Muscle of back (tissue), 11 donors: ENCODE measurements around the gene ZNF618. TPM values are rescaled to one million over a fixed set of nuclear protein-coding genes. Genes with fewer than 3 reads are reported as not detected.
A peak's percentile ranks its signal among the peaks of the same experiment; 100 is the strongest.

Experiments
- DNase-seq, 3 donors: peaks; one replicate each; pipeline versions ENCODE4 v3.0.0 to v3.0.0-alpha.2; 2013
- polyA plus RNA-seq, 10 donors: library from polyadenylated mRNA; unstranded; fragments of 120-200 nt; gene quantifications; one replicate each; pipeline ENCODE4 v1.2.1, GENCODE V29; 2013; ENCODE audit not compliant: insufficient read length in 10 of 10

ZNF618 gene
- polyA plus RNA-seq, 10 donors: 11.8 to 22.7 (median 14.6) TPM

DNA sequence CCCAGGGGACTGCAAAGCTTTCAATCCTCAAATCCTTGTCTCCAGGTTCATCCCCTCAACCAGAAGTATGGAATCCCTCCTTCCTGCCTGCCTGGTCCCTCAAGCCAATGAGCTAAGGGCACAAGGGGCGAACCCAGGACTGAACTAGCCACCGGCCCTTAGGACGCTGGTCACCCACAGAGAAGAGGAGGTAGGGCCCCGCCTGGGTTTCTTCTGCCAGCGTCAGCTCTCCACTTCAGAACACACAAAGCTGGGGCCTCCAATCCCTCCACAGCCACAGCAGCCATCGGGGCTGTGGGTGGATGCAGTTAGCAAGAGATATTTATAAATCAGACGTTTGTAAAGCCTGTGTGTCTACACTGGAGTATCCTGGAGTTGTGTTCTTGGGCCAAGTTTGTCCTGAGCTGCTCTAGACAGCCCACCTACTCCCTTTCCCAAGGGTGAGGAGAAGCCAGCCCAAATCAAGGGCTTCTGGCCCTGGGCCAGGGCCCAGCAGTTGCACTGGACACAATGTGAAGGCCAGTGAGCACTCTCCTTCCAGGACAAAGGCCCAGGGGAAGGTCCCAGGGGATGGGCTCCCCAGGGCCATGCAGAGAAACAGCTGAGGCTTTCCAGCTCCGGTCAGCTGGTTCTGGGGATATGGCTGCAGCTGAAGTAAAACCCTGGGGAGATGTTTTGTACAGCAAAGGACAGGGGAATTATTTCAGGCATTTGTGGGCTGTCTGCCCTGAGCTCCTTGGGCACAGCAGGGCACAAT lies 183.1 kb downstream of the ZNF618 start:
- peak in 1 of 3 donors; percentile 19 for DNase-seq

DNA sequence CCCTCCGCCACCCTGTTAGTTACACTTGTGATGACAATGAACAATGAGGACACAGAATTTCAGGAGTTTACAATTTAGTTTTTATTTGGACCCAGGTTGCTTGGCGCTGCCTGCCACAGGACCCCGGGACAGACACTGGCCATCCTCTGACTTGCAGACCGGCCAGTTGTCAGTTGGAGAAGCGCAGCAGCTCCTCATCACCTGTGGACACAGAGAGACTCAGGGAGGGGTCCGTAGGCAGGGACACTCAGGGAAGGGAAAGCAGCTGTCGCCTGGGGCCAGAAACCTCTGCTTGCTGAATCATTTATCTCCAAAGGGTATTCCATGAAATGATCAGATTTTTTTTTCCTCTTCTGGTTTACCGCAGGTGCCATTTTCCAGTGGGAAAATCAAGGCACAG lies 184.0 kb downstream of the ZNF618 start:
- DNase-seq: no peak

- no peak for DNase-seq
Observed at GRCh38 chr9:114060711-114061110, 184.6 kb downstream of the ZNF618 start.

DNA sequence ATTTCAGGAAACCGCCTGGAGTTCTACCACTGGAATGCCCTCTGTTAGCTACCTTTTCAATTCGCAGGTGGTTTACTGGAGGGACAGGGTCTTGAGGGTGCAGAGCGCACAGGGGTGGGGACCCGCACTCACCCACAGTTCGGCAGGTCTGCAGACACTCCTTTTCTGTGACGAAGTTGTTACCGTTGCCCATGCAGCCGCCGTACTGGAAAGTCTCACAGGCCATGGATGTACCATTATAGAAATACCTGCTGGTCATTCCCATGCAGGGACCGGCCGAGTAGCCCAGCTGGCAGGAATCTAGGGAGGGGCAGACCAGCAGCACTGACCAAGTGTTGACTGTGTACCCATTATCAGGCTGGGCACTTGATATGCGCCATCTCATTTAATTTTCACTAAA lies 185.2 kb downstream of the ZNF618 start:
- no peak for DNase-seq

DNA sequence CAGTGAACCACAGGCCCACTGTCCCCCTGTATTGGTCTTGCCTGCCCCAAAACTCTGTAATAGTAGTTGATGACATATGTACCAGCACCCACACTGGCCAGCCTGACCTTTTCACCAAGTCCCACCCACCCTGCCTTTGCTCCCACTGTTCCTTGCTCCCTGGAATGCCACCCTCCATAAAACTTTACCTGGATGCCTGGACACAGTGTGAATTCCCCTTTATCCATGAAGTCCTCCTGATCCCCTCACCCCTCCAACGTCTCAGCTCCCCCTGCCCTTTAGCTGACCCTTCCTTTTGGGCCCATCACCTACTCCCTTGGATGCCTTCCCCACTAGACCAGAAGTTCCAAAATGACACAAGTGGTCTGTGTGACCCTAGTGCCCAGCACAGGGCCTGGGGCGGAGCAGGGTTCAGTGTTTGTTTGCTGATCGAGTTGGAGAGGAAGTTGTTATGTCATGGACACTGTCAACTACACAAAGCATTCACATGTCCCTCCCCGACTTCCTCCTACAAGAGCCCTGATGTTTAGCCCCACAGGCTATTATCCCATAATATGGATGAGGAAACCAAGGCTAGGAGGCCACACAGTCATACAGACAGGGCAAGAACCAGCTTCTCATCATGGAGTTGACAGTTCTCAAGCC lies 185.8 kb downstream of the ZNF618 start:
- DNase-seq: no peak

DNA sequence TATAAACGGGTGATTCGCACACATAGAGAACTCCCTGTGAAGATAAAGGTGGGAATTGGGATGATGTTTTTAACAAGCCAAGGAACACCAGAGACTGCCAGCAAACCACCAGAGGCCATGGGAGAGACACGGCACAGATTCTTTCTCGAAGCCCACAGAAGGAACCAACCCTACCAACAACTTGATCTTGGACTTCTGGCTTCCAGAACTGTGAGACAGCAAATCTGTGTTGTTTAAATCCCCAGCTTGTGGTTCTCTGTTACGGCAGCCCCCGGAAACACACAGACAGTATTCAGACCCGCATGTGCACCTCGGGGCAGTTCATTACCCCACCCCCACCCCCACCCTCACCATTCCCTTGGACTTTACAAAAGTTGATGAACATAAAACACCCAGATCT lies 189.2 kb downstream of the ZNF618 start:
- DNase-seq: no peak

DNA sequence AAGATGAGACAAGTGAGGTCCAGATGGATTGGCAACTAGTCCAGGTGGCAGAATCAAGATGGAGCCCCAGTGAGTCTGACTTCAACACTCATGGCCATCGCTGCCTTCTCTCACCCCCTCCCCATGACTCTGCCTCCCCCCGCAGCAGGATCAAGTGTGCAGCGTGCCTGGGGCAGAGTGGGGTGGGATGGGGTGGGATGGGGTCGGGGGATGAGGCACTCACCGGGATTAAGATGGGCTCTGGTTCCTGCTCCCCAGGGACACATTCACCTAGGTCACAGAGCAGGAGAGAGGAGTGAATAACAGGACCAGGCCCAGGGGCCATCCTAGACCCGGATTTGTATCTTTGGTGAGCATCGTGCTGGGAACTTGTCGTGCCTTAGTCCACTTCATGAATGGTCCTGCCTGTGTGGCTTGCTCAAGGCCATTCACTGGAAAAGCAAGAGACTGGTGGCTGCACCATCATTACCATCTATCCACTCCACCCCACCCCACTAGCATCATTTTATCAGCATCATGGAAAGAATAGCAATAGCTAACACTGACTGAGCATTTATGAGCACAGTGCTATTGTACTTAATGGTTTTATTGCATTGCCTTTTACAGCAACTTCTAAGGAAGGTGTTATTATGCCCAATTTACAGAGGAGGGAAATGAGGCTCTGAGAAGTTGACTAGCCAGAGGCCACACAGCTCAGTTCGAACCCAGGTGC lies 193.5 kb downstream of the ZNF618 start:
- no peak for DNase-seq

GRCh38 chr9:114070188-114071103 lies 194.3 kb downstream of the ZNF618 start:
- DNase-seq: no peak

DNA sequence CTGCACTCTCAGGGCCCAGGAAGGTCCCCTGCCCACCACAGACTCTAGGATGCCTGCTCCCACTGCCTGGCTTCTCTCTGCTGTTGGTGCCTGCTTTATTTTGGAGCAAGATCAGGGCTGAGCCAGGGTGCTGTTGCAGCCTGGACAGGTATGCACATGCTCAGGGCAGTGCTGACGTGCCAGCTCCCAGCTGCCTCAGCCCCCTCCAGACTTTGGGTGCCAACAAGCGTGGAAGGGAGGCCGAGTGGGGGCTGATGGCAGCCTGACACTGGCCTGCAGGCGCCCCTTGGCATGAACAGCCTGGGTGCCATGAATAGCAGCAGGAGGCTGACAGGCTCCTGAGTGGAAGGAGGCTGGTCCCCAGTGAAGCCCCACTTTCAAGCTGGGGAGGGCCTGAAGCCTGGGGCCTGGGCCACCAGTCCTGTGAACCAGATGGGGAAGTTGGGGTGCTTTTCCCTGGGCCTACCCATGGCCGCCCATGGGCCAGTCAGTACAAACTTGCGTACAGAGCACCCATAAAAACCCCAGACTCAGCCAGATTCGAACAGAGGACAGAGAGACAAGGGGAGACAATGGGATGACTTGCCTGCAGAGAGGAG lies 195.2 kb downstream of the ZNF618 start:
- DNase-seq: no peak

- peak in 2 of 3 donors; percentile 50 to 61 for DNase-seq
Observed at GRCh38 chr9:114072184-114073140, 196.4 kb downstream of the ZNF618 start.

GRCh38 chr9:114075602-114076001 lies 199.5 kb downstream of the ZNF618 start:
- no peak for DNase-seq

DNA sequence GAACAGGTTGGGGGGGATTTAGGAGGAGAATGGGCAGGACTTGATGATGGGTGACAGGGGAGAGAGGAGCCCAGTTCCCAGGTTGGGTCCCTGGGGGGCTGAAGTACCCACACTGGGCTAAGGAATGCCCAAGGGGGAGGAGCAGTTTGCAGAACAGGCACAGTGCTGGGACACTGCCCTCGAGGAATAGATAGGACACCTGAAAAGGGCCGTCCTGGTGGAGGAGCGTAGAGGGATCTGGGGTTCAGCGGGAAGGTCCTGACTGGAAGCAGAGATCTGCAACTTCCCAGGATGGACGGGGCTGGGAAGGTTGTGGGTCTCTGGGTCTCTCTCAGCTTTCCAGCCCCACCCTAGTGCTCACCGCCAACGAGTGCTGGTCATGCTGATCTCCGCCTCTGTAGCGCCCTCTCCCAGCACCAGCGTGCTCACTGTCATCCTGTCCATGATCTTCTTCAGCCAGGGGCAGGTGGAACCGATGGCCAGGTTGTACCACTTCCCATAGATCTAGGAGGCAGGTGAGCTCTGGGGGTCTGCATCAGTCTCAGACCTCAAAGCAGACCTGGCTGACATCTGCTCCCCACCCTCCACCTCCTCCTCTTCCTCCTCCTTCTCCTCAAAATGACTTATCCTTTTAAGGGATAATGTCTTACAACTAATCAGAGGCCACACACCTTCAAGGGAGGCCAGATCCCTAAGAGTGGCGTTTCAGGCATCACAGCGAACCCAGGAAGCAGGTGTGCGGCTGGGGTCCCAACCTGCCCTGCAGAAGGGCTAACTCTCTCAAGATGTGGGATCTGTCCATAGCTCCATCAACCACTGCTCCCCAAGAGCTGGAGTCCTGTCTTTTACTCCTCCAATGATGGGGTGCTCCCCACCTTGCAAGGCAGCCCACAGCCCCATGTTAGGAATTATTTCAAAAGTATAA lies 200.4 kb downstream of the ZNF618 start:
- no peak for DNase-seq

DNA sequence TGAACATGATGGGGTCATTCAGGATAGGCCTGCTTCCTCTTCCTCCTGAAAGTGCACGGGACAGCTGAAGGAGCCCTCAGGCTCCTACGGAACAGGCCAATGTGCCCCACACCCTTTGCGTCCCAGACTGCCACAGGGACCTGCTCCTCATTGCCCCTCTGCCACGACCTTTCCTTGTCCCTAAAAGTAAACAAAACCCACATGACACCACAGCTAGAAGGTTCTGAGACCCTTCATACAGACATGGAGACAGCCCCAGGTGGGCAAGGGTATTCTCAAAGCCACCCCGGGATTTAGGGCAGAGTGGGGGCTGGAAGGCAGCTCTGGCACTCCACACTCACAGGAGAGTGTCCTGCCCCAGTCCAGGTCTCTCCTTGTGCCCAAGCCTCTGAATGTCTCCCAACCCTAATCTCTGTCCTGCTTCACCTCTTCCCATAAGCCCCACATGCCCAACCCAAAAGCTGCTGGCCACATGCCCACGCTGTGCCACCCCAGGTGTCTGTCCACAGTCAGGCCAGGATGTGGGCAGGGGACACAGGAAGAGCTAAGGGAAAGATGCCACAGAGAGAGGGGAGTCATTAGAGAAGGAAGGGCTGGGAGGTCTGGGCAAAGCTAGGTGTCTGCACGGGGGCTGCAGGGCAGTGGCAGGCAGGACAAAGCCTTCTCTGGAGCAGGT lies 201.2 kb downstream of the ZNF618 start:
- no peak for DNase-seq

- DNase-seq: no peak
Observed at GRCh38 chr9:114078021-114078780, 202.1 kb downstream of the ZNF618 start, which contains the start of gene AMBP. TSS of gene AMBP (minus strand) at chr9:114078300. CDS start at chr9:114078209, 91 bp downstream.

DNA sequence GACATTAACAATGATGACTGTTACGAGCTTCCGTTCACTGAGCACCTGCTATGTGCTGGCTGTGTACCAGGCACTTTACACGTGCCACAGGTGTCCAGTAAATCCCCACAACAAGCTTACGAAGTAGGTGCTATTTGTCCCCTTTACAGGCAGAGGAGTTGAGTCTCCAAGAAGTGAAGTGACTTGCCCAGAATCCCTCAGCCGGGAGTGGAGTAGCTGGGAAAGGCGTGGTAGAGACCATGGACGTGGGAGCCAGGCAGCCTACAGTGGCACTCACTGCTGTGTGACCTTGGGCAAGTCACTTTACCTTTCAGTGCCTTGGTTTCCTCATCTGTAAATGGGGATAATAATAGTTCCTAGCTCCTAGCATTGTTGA lies 202.7 kb downstream of the ZNF618 start:
- DNase-seq: no peak

DNA sequence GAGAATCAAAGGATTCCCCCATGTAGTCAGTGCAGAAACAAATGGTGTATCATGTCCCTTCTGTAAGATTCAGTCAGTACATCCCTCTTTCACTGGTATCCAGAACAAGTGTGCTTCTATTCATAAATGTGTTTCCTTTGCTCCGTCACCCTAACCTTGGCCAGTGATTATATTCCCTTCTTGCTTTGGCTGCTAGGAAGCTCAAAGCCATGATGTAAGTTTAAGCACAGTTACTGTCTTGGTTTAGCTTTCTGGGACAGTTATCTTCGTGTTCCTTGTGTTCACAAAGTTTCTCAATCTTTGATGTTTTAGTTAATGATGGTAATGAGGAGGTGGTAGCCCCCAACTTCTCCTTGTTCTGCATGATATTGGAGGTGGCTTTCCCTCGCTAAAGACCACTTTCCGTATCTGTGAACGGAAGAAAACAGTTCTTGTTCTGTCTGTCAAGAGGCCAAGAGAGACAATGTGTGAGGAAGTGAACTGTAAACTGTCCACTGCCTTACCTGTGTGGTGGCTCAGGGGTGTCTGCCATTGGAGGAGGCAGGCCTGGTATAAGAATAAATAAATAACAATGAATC lies 204.2 kb downstream of the ZNF618 start:
- DNase-seq: no peak

DNA sequence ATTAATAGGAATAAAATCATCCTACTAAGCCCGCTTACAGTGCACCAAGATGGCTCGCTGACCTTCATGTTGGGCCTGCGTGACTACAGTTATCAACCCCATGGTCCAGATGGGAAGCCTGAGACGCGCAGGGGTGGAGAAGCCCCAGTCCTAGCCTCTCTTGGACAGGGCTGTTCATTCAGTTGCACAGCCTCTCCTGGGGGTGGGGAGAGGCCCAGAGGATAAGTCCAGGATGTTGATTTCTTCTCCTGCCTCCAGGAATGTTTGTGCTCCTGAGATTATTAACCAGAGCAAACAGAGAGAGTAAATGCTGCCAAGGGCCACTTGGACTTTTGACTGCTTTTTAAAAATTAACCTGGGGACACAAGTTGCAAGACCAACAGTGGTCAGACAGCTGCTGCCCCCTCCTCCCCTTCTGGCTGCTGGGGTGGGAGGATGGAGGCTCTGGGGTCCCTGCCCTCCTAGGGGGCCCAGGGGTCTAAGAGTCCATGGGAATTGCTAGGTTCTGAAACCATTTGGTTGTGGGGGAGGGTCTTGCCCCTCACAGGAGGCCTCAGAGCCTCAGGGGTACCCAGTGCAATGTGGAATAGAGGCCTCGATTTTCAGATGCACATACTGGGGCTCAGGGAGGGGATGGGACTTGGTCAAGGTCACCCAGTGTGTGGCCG lies 204.8 kb downstream of the ZNF618 start:
- no peak for DNase-seq
